GM21619 (cell line): Measurements from ENCODE around the gene IL18R1.
A peak's percentile ranks its signal among the peaks of the same experiment; 100 is the strongest.

Experiments used
- ATAC-seq: cut with Tn5 transposase; IDR thresholded peaks from one replicate; pipeline ENCODE4 v1.9.1; 2021; ENCODE audit not compliant: unreplicated experiment

The IL18R1 gene

DNA sequence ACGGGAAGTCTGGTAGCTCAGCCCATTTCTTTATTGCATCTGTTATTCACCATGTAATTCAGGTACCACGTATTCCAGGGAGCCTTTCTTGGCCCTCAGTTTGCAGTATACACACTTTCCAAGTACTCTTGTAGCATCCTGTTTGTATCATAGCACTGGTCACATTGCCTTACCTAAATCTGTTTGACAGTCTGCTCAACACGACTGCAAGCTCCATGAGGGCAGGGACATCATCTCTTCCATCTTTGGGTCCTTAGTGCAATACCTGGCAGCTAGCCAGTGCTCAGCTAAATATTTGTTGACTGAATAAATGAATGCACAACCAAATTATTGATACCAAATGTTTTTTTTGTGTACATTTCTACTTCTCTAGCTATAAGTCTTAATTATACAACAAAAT is 11.2 kb upstream of the IL18R1 start:
- ATAC-seq = no peak

GRCh38 chr2:102345329-102345920 is 10.2 kb upstream of the IL18R1 start:
- ATAC-seq = no peak

- ATAC-seq = no peak
These were observed 9.0 kb upstream of the IL18R1 start for GRCh38 chr2:102346381-102347130.

GRCh38 chr2:102350137-102350793 is 5.3 kb upstream of the IL18R1 start:
- ATAC-seq = no peak

DNA sequence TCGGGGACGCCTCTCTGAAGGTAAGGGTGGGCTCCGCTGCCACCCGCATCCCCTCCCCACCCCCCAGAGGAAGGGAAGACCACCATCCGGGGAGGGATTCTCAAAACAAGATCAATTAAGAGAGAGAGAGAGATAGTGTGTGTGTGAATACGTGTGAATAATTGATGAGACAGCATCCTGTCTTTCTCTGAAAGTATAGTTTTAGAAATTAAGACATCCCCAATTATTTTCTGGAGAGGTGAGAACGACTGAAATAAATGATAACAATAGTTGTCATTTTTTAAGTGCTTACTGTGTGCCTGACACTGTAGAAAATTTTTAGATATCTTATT is 751 bp downstream of the IL18R1 start:
- no peak for ATAC-seq

GRCh38 chr2:102356741-102357140 is 1.1 kb downstream of the IL18R1 start:
- no peak for ATAC-seq

GRCh38 chr2:102357937-102358336 is 2.3 kb downstream of the IL18R1 start:
- ATAC-seq = no peak

DNA sequence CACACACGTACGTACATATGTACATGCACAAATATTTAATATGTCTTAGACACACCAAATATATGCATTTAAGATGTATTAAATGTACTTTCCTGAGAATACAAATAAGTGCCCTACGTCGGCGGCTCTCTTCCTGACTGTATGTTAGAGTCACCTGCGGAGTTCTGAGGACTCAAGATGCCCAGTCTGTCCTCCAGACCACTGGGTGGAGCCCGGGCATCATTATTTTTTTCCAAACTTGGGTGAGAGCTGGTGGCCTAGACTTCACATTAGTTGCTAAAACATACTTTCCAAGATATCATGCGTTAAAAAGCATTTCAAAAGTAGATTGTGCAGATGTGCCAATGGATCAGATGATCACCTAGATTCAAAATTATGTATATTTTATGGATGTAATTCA is 2.9 kb downstream of the IL18R1 start:
- no peak for ATAC-seq

DNA sequence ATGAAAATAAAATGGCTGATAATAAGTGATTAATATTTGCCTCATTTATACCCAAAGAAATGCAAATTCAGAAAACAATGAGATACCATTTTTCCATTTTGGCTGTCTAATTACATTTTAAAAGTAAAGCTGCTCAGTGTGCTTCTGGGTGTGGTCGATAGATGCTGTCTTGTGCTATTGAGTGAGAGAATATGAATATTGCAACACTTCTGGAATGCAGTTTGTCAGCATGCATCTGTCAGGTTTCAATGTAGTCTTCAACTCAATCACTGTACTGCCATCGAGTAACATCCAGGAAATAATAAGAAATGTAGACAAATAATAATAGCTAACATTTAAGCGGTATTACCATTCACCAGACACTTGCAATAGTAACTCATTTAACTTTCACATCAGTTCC is 3.9 kb downstream of the IL18R1 start:
- ATAC-seq = no peak

DNA sequence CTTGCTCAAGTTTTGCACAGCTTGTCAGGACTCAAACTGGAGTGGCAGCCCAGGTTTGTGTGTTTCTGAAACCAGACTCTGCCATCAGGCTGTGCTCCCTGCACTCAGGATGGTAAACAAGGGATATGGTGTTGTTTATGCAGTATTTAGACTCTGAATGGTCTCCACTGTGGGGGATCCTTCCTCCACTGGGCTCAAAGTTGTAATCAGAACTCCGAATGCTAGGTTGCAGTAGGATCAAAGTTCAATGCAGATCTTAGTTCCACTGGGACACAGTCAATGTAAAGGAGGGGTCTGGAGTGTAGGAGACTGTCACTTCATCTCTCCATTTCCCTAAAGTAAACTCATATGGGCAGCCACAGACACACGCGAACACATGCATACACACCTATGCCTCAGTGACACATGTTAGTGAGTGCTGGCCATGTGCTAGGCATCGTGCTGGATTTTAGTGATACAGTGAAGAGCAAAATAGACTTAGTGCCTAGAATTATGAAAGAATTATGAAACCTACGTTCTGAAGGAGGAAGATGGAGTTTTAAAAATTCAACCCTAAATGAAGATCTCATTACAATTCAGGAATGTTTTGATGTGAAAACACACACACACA is 6.1 kb downstream of the IL18R1 start:
- ATAC-seq = no peak

- ATAC-seq = no peak
These were observed 10.2 kb downstream of the IL18R1 start for GRCh38 chr2:102365763-102366162.

- peak; percentile 73 for ATAC-seq
These were observed 11.0 kb downstream of the IL18R1 start for GRCh38 chr2:102366406-102367112.

GRCh38 chr2:102367331-102367971 is 11.9 kb downstream of the IL18R1 start:
- peak; percentile 60 for ATAC-seq

DNA sequence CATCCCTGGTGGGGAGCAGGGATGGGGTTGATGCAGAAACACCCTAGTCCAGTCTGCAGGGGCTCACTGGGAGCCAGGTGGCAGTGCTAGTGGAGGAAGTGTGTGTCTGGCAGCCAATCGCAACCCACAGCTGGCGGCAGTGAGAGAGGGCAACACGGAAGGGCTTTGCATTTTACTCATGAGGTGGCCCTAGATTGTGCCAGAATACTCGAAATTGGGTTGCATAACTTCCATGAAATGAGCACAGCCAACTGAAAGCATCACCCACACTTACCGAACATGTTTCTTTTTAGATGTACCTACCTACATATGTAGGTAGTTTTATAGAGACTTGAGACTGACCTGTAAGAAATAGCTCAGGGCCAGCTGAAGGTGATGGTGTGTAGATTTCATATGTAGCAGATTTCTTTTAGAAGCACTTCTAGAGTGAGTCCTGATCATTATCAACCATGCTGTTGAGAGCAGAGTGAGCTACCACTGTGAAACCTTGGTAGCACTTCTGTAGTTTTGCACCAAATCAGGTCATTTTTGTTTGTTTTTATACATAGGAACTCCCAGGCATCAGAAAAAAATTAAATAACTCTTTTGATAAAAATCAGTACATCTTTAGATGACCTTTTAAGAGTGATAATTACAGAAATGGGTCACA is 13.0 kb downstream of the IL18R1 start:
- ATAC-seq = no peak

DNA sequence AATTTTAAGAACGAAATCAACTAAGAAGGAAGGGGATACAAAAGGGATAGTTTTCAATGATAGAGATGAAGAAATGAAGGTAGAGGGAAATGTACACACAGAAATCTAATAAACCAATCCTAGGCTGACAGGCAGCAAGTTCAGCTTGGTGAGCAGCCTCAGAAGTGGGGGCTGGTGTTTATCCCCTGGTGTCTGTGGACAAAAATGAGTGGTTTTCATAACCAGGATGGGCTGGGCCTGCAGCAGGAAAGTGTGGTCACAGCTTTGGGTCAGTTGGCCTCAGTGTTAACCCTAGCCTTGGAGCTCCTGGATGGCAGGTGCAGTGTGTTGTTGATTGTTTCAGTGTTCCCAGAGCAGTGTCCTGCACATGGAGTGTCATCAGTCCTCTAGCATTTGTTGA is 14.3 kb downstream of the IL18R1 start:
- no peak for ATAC-seq

DNA sequence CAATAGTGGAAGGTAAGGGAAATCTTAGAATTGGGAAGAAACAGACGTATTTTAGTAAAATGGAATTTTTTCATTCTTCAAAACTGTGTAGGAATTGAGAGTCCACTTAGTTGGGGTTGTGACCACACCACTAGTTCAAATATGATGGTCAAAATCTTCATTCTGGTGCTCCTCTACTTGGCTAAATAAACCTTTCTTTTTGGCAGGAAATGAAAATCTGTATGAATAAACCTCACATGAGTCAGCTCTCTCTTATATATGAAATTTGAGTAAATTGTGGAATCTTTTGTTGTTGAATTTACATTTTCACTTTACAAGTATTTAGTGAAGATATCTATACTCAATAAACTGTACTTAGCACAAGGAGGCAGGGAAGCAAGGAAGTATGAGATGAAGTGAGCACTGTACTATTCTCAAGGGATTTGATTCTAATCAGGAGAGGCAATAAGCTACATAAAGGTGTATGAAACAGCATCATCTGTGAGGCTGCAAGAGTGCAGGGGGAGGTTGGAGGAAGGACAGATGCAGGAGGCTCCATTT is 20.5 kb downstream of the IL18R1 start:
- ATAC-seq = no peak

GRCh38 chr2:102383722-102384121 is 28.1 kb downstream of the IL18R1 start:
- no peak for ATAC-seq

GRCh38 chr2:102385522-102385921 is 29.9 kb downstream of the IL18R1 start:
- no peak for ATAC-seq

GRCh38 chr2:102386004-102386403 is 30.4 kb downstream of the IL18R1 start:
- ATAC-seq = no peak

DNA sequence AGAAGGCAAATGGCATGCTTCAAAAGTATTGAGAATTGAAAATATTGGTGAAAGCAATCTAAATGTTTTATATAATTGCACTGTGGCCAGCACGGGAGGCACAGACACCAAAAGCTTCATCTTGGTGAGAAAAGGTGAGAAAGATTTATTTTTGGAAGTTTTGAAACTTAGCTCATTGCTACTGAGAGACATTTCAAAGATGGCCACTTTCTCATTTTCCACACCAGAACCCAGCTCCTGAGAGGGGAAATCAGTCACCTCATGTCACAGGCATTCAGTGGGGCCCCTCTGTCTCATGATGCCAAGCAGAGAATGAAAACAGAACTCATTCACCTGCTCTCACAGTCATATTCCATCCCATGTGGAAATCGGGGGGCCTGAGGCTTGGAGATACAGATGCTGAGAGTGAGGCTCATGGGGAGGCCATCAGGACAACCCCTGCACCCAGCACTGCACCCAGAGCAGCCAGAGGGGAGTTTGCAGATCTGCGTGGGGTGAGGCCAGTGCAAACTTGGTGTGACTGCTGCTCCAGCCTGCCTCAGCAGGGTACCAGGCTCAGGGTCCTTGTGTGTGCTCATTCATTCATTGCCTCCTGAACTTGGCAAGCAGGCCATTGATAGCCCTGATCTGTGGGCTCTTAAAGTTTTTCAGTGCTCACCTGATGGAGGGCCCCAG is 31.4 kb downstream of the IL18R1 start:
- ATAC-seq = no peak
